Transverse colon (tissue), 4 donors: ENCODE measurements around the gene KRT14.

Experiments
- CTCF ChIP-seq, 5 experiments: fragments of 200-600 bp in 3 of 5; fragments of 450-650 bp in 2 of 5; sonication (generic) in 3 of 5; IDR thresholded peaks; 1 replicate in 2 of 5; 2 replicates in 3 of 5; pipeline ENCODE4 v1.5.1; 2016 to 2017; ENCODE audit warnings: antibody characterized with exemption in 5 of 5, inconsistent platforms in 3 of 5, mild to moderate bottlenecking in 2 of 5, moderate library complexity in 1 of 5
- POLR2AphosphoS5 ChIP-seq, 3 donors: sonication (generic); formaldehyde crosslinking; IDR thresholded peaks; one replicate each; pipeline ENCODE4 v1.6.1; 2016; ENCODE audit warnings: antibody characterized with exemption in 3 of 3

GRCh38 chr17:41533613-41534012 is 53.1 kb downstream of the KRT14 start:
- TF ChIP-seq POLR2AphosphoS5 (IDR thresholded peaks at IDR 0.05) = no peak
- TF ChIP-seq CTCF (IDR thresholded peaks at IDR 0.05) = no peak
